ENCODE measurements around the gene ANAPC16.

The ANAPC16 gene

GRCh38 chr10:72251635-72252034 lies 35.8 kb downstream of the ANAPC16 start:
- Histone ChIP-seq H3K9me3 (ENCODE audit: low read depth, low read length) (no peaks in the 10 kb centered on the region), H3K4me3 (no peak overlapping the region), H3K9ac (ENCODE audit: insufficient read length) (no peak overlapping the region), H3K27ac (no peak overlapping the region), H3K36me3 (ENCODE audit: insufficient read depth, low read length) (no peaks in the 10 kb centered on the region)
- TF ChIP-seq EZH2 (IDR thresholded peaks at IDR 0.05), result no peak
- TF ChIP-seq FOXP2 (optimal IDR thresholded peaks at IDR 0.05; ENCODE audit: control extremely low read depth, extremely low read length, insufficient read depth), result no peak
- TF ChIP-seq POLR2AphosphoS5 (IDR thresholded peaks at IDR 0.05; ENCODE audit: borderline replicate concordance, low read depth, low read length), result no peak
- no peak for DNase-seq (ENCODE audit: low read depth, low spot score)

DNA sequence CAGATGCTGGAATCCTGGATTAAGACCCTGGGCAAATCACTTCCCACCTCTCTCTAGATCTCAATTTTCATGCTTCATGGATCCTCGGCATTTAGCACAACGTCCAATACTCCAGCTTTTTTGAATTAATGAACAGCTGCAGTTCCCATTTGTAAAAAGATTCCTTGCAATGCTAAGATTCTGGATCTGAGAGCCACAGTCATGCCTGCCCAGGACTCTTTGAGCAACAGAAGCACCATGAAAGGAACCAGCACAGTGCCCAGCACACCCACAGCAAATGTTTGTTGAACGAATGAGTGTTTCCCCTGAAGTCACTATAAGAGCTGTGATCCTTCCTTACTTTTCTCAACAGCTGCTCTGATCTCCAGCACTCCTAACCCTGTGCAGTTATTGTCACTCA lies 37.2 kb downstream of the ANAPC16 start:
- TF ChIP-seq EZH2 (IDR thresholded peaks at IDR 0.05) (no peak), FOXP2 (optimal IDR thresholded peaks at IDR 0.05; ENCODE audit: control extremely low read depth, extremely low read length, insufficient read depth) (no peak), POLR2AphosphoS5 (IDR thresholded peaks at IDR 0.05; ENCODE audit: borderline replicate concordance, low read depth, low read length) (no peak)
- no peak for DNase-seq (ENCODE audit: low read depth, low spot score)
- no peak overlapping the region for H3K9ac ChIP-seq (ENCODE audit: insufficient read length)
- no peaks in the 10 kb centered on the region for H3K9me3 ChIP-seq (ENCODE audit: low read depth, low read length)
- H3K4me3 ChIP-seq, result no peak overlapping the region
- H3K27ac ChIP-seq, result peak overlapping the region; percentile 25; the same call in 1 of the 2 replicates
- H3K36me3 ChIP-seq (ENCODE audit: insufficient read depth, low read length), result no peaks in the 10 kb centered on the region

GRCh38 chr10:72253578-72253977 lies 37.8 kb downstream of the ANAPC16 start:
- TF ChIP-seq EZH2 (IDR thresholded peaks at IDR 0.05) (no peak), FOXP2 (optimal IDR thresholded peaks at IDR 0.05; ENCODE audit: control extremely low read depth, extremely low read length, insufficient read depth) (no peak), POLR2AphosphoS5 (IDR thresholded peaks at IDR 0.05; ENCODE audit: borderline replicate concordance, low read depth, low read length) (no peak)
- no peak for DNase-seq (ENCODE audit: low read depth, low spot score)
- Histone ChIP-seq H3K27ac (0 out of 2 replicates have a peak overlapping the region, but pooled peaks have one; percentile 25), H3K36me3 (ENCODE audit: insufficient read depth, low read length) (no peaks in the 10 kb centered on the region), H3K9me3 (ENCODE audit: low read depth, low read length) (no peaks in the 10 kb centered on the region), H3K4me3 (no peak overlapping the region), H3K9ac (ENCODE audit: insufficient read length) (no peak overlapping the region)

GRCh38 chr10:72254813-72255568 lies 39.2 kb downstream of the ANAPC16 start:
- H3K9ac ChIP-seq (ENCODE audit: insufficient read length), result no peak overlapping the region
- H3K9me3 ChIP-seq (ENCODE audit: low read depth, low read length), result no peaks in the 10 kb centered on the region
- no peak for TF ChIP-seq FOXP2 (optimal IDR thresholded peaks at IDR 0.05; ENCODE audit: control extremely low read depth, extremely low read length, insufficient read depth)
- DNase-seq (ENCODE audit: low read depth, low spot score), result no peak
- no peak overlapping the region for H3K4me3 ChIP-seq
- H3K27ac ChIP-seq, result no peak overlapping the region
- no peaks in the 10 kb centered on the region for H3K36me3 ChIP-seq (ENCODE audit: insufficient read depth, low read length)

GRCh38 chr10:72255977-72256729 lies 40.3 kb downstream of the ANAPC16 start:
- DNase-seq (ENCODE audit: low read depth, low spot score), result no peak
- H3K9ac ChIP-seq (ENCODE audit: insufficient read length), result no peak overlapping the region
- no peak for TF ChIP-seq FOXP2 (optimal IDR thresholded peaks at IDR 0.05; ENCODE audit: control extremely low read depth, extremely low read length, insufficient read depth)
- no peak for TF ChIP-seq EZH2 (IDR thresholded peaks at IDR 0.05)
- TF ChIP-seq POLR2AphosphoS5 (IDR thresholded peaks at IDR 0.05; ENCODE audit: borderline replicate concordance, low read depth, low read length), result no peak
- no peaks in the 10 kb centered on the region for H3K36me3 ChIP-seq (ENCODE audit: insufficient read depth, low read length)
- H3K27ac ChIP-seq, result peak overlapping the region; percentile 42; the same call in 1 of the 2 replicates
- H3K4me3 ChIP-seq, result no peak overlapping the region
- no peaks in the 10 kb centered on the region for H3K9me3 ChIP-seq (ENCODE audit: low read depth, low read length)

DNA sequence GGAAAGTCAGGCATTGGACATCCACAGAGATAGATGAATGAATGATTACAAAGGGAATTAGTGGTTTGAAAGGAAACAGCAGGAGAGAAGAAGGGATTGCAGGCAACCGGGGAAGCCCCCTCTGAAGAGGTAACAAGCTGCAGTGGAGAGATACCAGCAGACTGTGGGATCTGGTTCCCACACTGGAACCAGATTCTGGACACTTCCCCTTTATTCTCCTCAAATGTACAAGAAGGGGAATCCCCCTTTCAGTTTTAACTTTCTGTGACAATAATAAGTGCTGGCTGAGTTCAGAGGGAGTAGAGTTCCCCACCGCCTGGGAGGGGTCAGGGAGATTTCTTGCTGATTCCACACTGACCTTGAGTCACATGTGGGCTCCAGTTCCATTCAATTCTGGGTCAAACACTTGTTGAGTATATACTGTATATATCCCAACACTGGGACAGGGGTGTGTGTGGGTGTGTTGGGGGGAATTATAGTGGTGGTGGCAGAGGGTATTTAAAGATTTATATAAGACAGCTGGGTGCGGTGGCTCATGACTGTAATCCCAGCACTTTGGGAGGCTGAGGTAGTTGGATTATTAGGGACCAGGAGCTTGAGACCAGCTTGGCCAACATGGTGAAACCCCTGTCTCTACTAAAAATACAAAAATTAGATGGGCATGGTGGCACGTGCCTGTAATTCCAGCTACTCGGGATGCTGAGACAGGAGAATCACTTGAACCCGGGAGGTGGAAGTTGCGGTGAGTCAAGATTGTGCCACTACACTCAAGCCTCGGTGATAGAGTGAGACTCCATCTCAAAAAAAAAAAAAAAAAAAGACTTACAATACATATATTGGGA lies 41.5 kb downstream of the ANAPC16 start:
- Histone ChIP-seq H3K27ac (peak overlapping the region; percentile 57), H3K9me3 (ENCODE audit: low read depth, low read length) (no peaks in the 10 kb centered on the region), H3K36me3 (ENCODE audit: insufficient read depth, low read length) (no peaks in the 10 kb centered on the region), H3K4me3 (no peak overlapping the region), H3K9ac (ENCODE audit: insufficient read length) (no peak overlapping the region)
- DNase-seq (ENCODE audit: low read depth, low spot score), result no peak
- TF ChIP-seq FOXP2 (optimal IDR thresholded peaks at IDR 0.05; ENCODE audit: control extremely low read depth, extremely low read length, insufficient read depth) (no peak), POLR2AphosphoS5 (IDR thresholded peaks at IDR 0.05; ENCODE audit: borderline replicate concordance, low read depth, low read length) (no peak), EZH2 (IDR thresholded peaks at IDR 0.05) (no peak)

DNA sequence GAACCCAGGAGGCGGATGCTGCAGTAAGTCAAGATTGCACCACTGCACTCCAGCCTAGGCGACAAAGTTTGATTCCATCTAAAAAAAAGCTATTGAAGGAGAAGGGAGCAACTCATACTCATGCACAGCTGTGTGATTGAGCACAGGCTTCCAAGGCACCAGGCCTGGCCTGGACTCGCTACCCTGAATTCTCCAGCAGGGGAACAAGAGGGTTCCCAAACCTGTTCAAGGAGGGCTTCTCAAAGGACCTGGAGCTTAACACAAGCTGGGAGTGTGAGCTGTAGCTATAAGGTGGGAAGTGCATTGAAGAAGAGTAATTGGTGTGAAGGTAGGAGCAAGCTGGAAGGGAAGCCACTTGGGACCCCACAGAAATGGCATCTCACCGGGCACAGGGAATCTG lies 42.8 kb downstream of the ANAPC16 start:
- TF ChIP-seq POLR2AphosphoS5 (IDR thresholded peaks at IDR 0.05; ENCODE audit: borderline replicate concordance, low read depth, low read length) (no peak), FOXP2 (optimal IDR thresholded peaks at IDR 0.05; ENCODE audit: control extremely low read depth, extremely low read length, insufficient read depth) (no peak), EZH2 (IDR thresholded peaks at IDR 0.05) (no peak)
- H3K36me3 ChIP-seq (ENCODE audit: insufficient read depth, low read length), result no peaks in the 10 kb centered on the region
- no peak for DNase-seq (ENCODE audit: low read depth, low spot score)
- H3K9me3 ChIP-seq (ENCODE audit: low read depth, low read length), result no peaks in the 10 kb centered on the region
- H3K4me3 ChIP-seq, result no peak overlapping the region
- peak overlapping the region; percentile 99 for H3K27ac ChIP-seq
- no peak overlapping the region for H3K9ac ChIP-seq (ENCODE audit: insufficient read length)

Data from SK-N-MC (cell line).